IMR-90 (cell line): ENCODE data around the gene RAPH1. TPM values are rescaled to one million over a fixed set of nuclear protein-coding genes. Genes with fewer than 3 reads are reported as not detected.

ENCODE experiments used
- ATAC-seq: fragments of 200-7000 bp; cut with Tn5 transposase; 2 replicates; pipeline ENCODE4 v1.9.1; 2020; ENCODE audit warnings: low read depth, mild to moderate bottlenecking, moderate library complexity
- BruUV-seq: library from RNA; stranded (reverse); fragments of 400-500 nt; replicated peaks from 2 replicates; lab custom pipeline; 2021; lab: Mats Ljungman, UMichigan
- CTCF ChIA-PET: fragments of 300-600 bp; formaldehyde crosslinking; extraction: SDS; loops from one replicate; lab custom pipeline; 2021; ENCODE audit warnings: antibody characterized with exemption; lab: Yijun Ruan, JAX
- POLR2A ChIA-PET: fragments of 300-600 bp; sonication (Branson Sonifier 250); formaldehyde crosslinking; loops from one replicate; lab custom pipeline; 2022; ENCODE audit warnings: antibody characterized with exemption; ENCODE audit not compliant: unreplicated experiment; lab: Charles Lee
- DNase-seq: peaks from one replicate; pipeline ENCODE4 v3.0.0; 2013
- H2AFZ ChIP-seq: replicated peaks from 2 replicates; pipeline ENCODE3; 2013; ENCODE audit warnings: low read length, mild to moderate bottlenecking; ENCODE audit not compliant: poor library complexity
- H2AK5ac ChIP-seq: 2 replicates; pipeline ENCODE4 v1.6.1; 2013; ENCODE audit warnings: low read depth, low read length, inconsistent platforms
- H2AK9ac ChIP-seq: replicated peaks from 2 replicates; pipeline ENCODE3; 2013; ENCODE audit warnings: mild to moderate bottlenecking, low read depth, low read length, moderate library complexity; ENCODE audit not compliant: poor library complexity
- H2BK120ac ChIP-seq: 2 replicates; pipeline ENCODE4 v1.6.1; 2013; ENCODE audit warnings: low read depth, low read length, inconsistent platforms
- H2BK15ac ChIP-seq: 3 replicates; pipeline ENCODE4 v1.6.1; 2013; ENCODE audit warnings: low read depth, low read length, inconsistent platforms
- H2BK20ac ChIP-seq: 2 replicates; pipeline ENCODE4 v1.6.1; 2013; ENCODE audit warnings: low read depth, mild to moderate bottlenecking, inconsistent platforms, low read length, moderate library complexity
- H2BK5ac ChIP-seq: 2 replicates; pipeline ENCODE4 v1.6.1; 2013; ENCODE audit warnings: mild to moderate bottlenecking, low read depth, low read length, inconsistent platforms; ENCODE audit not compliant: poor library complexity, severe bottlenecking
- H3K14ac ChIP-seq: replicated peaks from 2 replicates; pipeline ENCODE4 v1.6.1; 2013; ENCODE audit warnings: low read depth, low read length, inconsistent platforms
- H3K18ac ChIP-seq: 2 replicates; pipeline ENCODE4 v1.6.1; 2013; ENCODE audit warnings: low read depth, low read length, control low read depth
- H3K23ac ChIP-seq: 2 replicates; pipeline ENCODE4 v1.6.1; 2013; ENCODE audit warnings: low read depth, low read length, inconsistent platforms
- H3K27ac ChIP-seq: 2 replicates; pipeline ENCODE4 v1.5.1; 2013; ENCODE audit warnings: mild to moderate bottlenecking, control low read depth, low read length; ENCODE audit not compliant: insufficient read depth
- H3K27me3 ChIP-seq: 2 replicates; pipeline ENCODE4 v1.6.1; 2013; ENCODE audit warnings: low read length; ENCODE audit not compliant: control insufficient read depth, insufficient read depth
- H3K36me3 ChIP-seq: 2 replicates; pipeline ENCODE4 v1.6.1; 2013; ENCODE audit warnings: low read length, mixed read lengths; ENCODE audit not compliant: control insufficient read depth, insufficient read depth
- H3K4ac ChIP-seq: 2 replicates; pipeline ENCODE4 v1.6.1; 2013; ENCODE audit warnings: low read depth, low read length, inconsistent platforms
- H3K4me1 ChIP-seq: 2 replicates; pipeline ENCODE4 v1.6.1; 2013; ENCODE audit warnings: low read length, mixed read lengths; ENCODE audit not compliant: control insufficient read depth, insufficient read depth
- H3K4me2 ChIP-seq: 2 replicates; pipeline ENCODE4 v1.6.1; 2013; ENCODE audit warnings: low read depth, mild to moderate bottlenecking, control low read depth, low read length, moderate library complexity
- H3K4me3 ChIP-seq: 2 replicates; pipeline ENCODE4 v1.5.1; 2013; ENCODE audit warnings: low read depth, mild to moderate bottlenecking, control low read depth, low read length, moderate library complexity; ENCODE audit not compliant: insufficient read depth
- H3K56ac ChIP-seq: 2 replicates; pipeline ENCODE4 v1.6.1; 2013; ENCODE audit warnings: low read length, inconsistent platforms; ENCODE audit not compliant: insufficient read depth; ENCODE audit errors: extremely low read depth
- H3K79me1 ChIP-seq, 2 experiments: 2 replicates each; pipeline ENCODE4 v1.6.1; 2013; ENCODE audit warnings: low read length in 2 of 2, inconsistent platforms in 1 of 2, low read depth in 1 of 2
- H3K9ac ChIP-seq: 2 replicates; pipeline ENCODE4 v1.6.1; 2013; ENCODE audit warnings: low read depth, low read length, control low read depth
- H3K9me1 ChIP-seq: 2 replicates; pipeline ENCODE4 v1.6.1; 2013; ENCODE audit warnings: low read length, inconsistent platforms; ENCODE audit not compliant: insufficient read depth
- H3K9me3 ChIP-seq: 2 replicates; pipeline ENCODE4 v1.6.1; 2013; ENCODE audit warnings: low read length; ENCODE audit not compliant: control insufficient read depth, insufficient read depth
- H4K20me1 ChIP-seq: 2 replicates; pipeline ENCODE4 v1.6.1; 2013; ENCODE audit warnings: low read length, inconsistent platforms; ENCODE audit not compliant: insufficient read depth
- H4K5ac ChIP-seq: 2 replicates; pipeline ENCODE4 v1.6.1; 2013; ENCODE audit warnings: mild to moderate bottlenecking, low read depth, low read length, control low read depth
- H4K8ac ChIP-seq, 2 experiments: 2 replicates each; pipeline ENCODE4 v1.6.1; 2013; ENCODE audit warnings: low read depth in 2 of 2, low read length in 2 of 2, control low read depth in 1 of 2, inconsistent platforms in 1 of 2
- H4K91ac ChIP-seq: 2 replicates; pipeline ENCODE4 v1.6.1; 2013; ENCODE audit warnings: low read depth, low read length, inconsistent platforms; ENCODE audit not compliant: insufficient read depth
- BHLHE40 ChIP-seq: fragments of 150-350 bp; IDR thresholded peaks from 2 replicates; pipeline ENCODE4 v1.6.1; 2016; ENCODE audit warnings: mild to moderate bottlenecking, low read depth, low read length
- CEBPB ChIP-seq: IDR thresholded peaks from 2 replicates; pipeline ENCODE4 v1.6.1; 2012; ENCODE audit warnings: low read depth, low read length, improper control_type of control experiment
- CHD1 ChIP-seq: IDR thresholded peaks from 2 replicates; pipeline ENCODE4 v1.6.1; 2012; ENCODE audit warnings: low read depth, low read length, improper control_type of control experiment
- FOS ChIP-seq: fragments of 150-350 bp; IDR thresholded peaks from 2 replicates; pipeline ENCODE4 v1.6.1; 2016; ENCODE audit warnings: low read depth, low read length
- MAFK ChIP-seq: IDR thresholded peaks from 2 replicates; pipeline ENCODE4 v1.6.1; 2012; ENCODE audit warnings: low read depth, low read length, improper control_type of control experiment
- MAZ ChIP-seq: IDR thresholded peaks from 2 replicates; pipeline ENCODE4 v1.6.1; 2012; ENCODE audit warnings: low read depth, mild to moderate bottlenecking, low read length, improper control_type of control experiment, moderate library complexity, borderline replicate concordance
- MXI1 ChIP-seq: IDR thresholded peaks from 2 replicates; pipeline ENCODE4 v1.6.1; 2012; ENCODE audit warnings: low read depth, mild to moderate bottlenecking, low read length, moderate library complexity, borderline replicate concordance
- NFE2L2 ChIP-seq: fragments of 150-350 bp; IDR thresholded peaks from 2 replicates; pipeline ENCODE4 v1.6.1; 2016; ENCODE audit warnings: low read depth, mild to moderate bottlenecking, low read length
- POLR2A ChIP-seq: IDR thresholded peaks from 2 replicates; pipeline ENCODE4 v1.6.1; 2012; ENCODE audit warnings: mild to moderate bottlenecking, low read depth, low read length
- RAD21 ChIP-seq: IDR thresholded peaks from 2 replicates; pipeline ENCODE4 v1.6.1; 2012; ENCODE audit warnings: low read length, improper control_type of control experiment
- RCOR1 ChIP-seq: IDR thresholded peaks from 2 replicates; pipeline ENCODE4 v1.6.1; 2012; ENCODE audit warnings: mild to moderate bottlenecking, low read length, improper control_type of control experiment; ENCODE audit not compliant: insufficient replicate concordance
- RFX5 ChIP-seq: IDR thresholded peaks from 2 replicates; pipeline ENCODE4 v1.8.0; 2012; ENCODE audit warnings: low read depth, mild to moderate bottlenecking, low read length, moderate library complexity
- SMC3 ChIP-seq: fragments of 150-350 bp; IDR thresholded peaks from 2 replicates; pipeline ENCODE4 v1.6.1; 2016; ENCODE audit warnings: low read depth, mild to moderate bottlenecking, antibody characterized with exemption, low read length, moderate library complexity
- WGBS, 2 experiments: methylation state at CpG; one replicate each; pipeline versions ENCODE4 v1.1.5 to v1.1.7; 2013; ENCODE audit warnings: missing lambda C conversion rate in 2 of 2; ENCODE audit not compliant: insufficient read length in 1 of 2; ENCODE audit errors: extremely low coverage in 2 of 2; 5-methylcytosine and 5-hydroxymethylcytosine counted together
- dilution Hi-C: fragments of 300-500 bp; cut with HindIII; formaldehyde crosslinking; loops from one replicate; pipeline ENCODE4 v1.14.3; 2018; ENCODE audit warnings: low sequenced_read_pairs; ENCODE audit not compliant: unreplicated experiment
- in situ Hi-C: fragments of 300-500 bp; cut with MboI; formaldehyde crosslinking; loops from 3 replicates; pipeline ENCODE4 v1.14.3; 2019; ENCODE audit warnings: low sequenced_read_pairs, inconsistent platforms, mixed read lengths
- intact Hi-C: fragments of 100-400 bp; cut with micrococcal nuclease; formaldehyde crosslinking; loops from 2 replicates; pipeline ENCODE4 v1.10.0; 2022
- polyA plus RNA-seq, 3 experiments: library from polyadenylated mRNA; depleted of rRNA; stranded (reverse); fragments of >200 nt; gene quantifications; 2 replicates each; pipeline ENCODE4 v1.2.3, GENCODE V29; 2012; ENCODE audit warnings: low replicate concordance in 1 of 3
- total RNA-seq: library from RNA; depleted of rRNA; stranded (reverse); fragments of >200 nt; gene quantifications from 2 replicates; pipeline ENCODE4 v1.2.3, GENCODE V29; 2012
- TF ChIP-seq, protein P1 (sequence below): fragments of 150-350 bp; IDR thresholded peaks from 2 replicates; pipeline ENCODE4 v1.6.1; 2016; ENCODE audit warnings: low read depth, mild to moderate bottlenecking, low read length, moderate library complexity, borderline replicate concordance
- TF ChIP-seq, protein P2 (sequence below): fragments of 150-350 bp; IDR thresholded peaks from 2 replicates; pipeline ENCODE4 v1.6.1; 2017; ENCODE audit warnings: mild to moderate bottlenecking, antibody characterized with exemption, low read length, low read depth
- TF ChIP-seq, protein P3 (sequence below): conservative IDR thresholded peaks from 2 replicates; pipeline ENCODE4 v1.5.1; 2012; ENCODE audit warnings: mild to moderate bottlenecking, low read depth, low read length, improper control_type of control experiment

RAPH1 gene
- total and polyA plus RNA-seq, 2 of the 4 experiments (the other 2 are of a cell fraction) = 7.5 to 15.1 TPM

DNA sequence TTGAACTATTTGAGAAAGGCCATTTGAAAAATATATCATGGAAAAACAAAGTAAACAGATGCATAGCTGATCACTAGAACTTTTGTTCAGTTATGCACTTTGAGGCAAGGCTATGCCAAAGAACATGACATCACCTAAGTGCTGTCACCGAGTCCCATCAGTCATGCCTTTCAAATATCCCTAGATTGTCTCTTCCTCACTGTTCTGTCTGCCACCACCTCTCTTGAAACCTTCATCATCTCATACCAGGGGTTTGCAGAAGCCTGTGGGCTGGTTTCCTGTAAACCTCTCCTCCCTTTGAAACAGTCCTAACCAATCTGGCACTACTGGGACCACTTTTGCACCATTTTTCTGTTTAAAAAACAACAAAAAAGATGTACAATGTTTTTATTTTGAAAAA, 12.3 kb upstream of the RAPH1 start:
- intact Hi-C loops = no loop called here
- H2AFZ ChIP-seq = no peak overlapping the region

More for the DNA sequence above, 12.3 kb upstream of the RAPH1 start:
- no peak overlapping the region for H3K14ac ChIP-seq
- no peak overlapping the region for H2BK20ac ChIP-seq
- no peak overlapping the region for H3K23ac ChIP-seq
- no peak overlapping the region for H2BK120ac ChIP-seq
- BruUV-seq = no TSS peak
- TF ChIP-seq CHD1 = no peak
- no peak for TF ChIP-seq POLR2A
- TF ChIP-seq RCOR1 = no peak
- no peak for TF ChIP-seq MAZ
- no peak for TF ChIP-seq NFE2L2
- no peak for TF ChIP-seq RAD21
- TF ChIP-seq MXI1 = no peak
- TF ChIP-seq BHLHE40 = no peak
- TF ChIP-seq, protein P1, sequence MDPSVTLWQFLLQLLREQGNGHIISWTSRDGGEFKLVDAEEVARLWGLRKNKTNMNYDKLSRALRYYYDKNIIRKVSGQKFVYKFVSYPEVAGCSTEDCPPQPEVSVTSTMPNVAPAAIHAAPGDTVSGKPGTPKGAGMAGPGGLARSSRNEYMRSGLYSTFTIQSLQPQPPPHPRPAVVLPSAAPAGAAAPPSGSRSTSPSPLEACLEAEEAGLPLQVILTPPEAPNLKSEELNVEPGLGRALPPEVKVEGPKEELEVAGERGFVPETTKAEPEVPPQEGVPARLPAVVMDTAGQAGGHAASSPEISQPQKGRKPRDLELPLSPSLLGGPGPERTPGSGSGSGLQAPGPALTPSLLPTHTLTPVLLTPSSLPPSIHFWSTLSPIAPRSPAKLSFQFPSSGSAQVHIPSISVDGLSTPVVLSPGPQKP = no peak
- no peak for TF ChIP-seq FOS
- TF ChIP-seq, protein P2, sequence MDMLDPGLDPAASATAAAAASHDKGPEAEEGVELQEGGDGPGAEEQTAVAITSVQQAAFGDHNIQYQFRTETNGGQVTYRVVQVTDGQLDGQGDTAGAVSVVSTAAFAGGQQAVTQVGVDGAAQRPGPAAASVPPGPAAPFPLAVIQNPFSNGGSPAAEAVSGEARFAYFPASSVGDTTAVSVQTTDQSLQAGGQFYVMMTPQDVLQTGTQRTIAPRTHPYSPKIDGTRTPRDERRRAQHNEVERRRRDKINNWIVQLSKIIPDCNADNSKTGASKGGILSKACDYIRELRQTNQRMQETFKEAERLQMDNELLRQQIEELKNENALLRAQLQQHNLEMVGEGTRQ = no peak
- no peak for TF ChIP-seq RFX5
- no peak for TF ChIP-seq CEBPB
- TF ChIP-seq MAFK = no peak
- TF ChIP-seq, protein P3, sequence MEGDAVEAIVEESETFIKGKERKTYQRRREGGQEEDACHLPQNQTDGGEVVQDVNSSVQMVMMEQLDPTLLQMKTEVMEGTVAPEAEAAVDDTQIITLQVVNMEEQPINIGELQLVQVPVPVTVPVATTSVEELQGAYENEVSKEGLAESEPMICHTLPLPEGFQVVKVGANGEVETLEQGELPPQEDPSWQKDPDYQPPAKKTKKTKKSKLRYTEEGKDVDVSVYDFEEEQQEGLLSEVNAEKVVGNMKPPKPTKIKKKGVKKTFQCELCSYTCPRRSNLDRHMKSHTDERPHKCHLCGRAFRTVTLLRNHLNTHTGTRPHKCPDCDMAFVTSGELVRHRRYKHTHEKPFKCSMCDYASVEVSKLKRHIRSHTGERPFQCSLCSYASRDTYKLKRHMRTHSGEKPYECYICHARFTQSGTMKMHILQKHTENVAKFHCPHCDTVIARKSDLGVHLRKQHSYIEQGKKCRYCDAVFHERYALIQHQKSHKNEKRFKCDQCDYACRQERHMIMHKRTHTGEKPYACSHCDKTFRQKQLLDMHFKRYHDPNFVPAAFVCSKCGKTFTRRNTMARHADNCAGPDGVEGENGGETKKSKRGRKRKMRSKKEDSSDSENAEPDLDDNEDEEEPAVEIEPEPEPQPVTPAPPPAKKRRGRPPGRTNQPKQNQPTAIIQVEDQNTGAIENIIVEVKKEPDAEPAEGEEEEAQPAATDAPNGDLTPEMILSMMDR = no peak
- no peak for TF ChIP-seq SMC3
- H3K4me3 ChIP-seq = no peak overlapping the region
- no peak overlapping the region for H3K27ac ChIP-seq
- no peak overlapping the region for H3K4ac ChIP-seq
- H3K9me3 ChIP-seq = no peaks in the 10 kb centered on the region
- H3K4me2 ChIP-seq = no peak overlapping the region
- no peak overlapping the region for H2AK9ac ChIP-seq
- H2BK15ac ChIP-seq = no peak overlapping the region
- DNase-seq (no peak), ATAC-seq (no peak)
- H3K9ac ChIP-seq = no peak overlapping the region
- H2BK5ac ChIP-seq = no peak overlapping the region
- H4K8ac ChIP-seq = no peak overlapping the region
- no peak overlapping the region for H2AK5ac ChIP-seq
- H3K36me3 ChIP-seq = no peaks in the 10 kb centered on the region
- H4K91ac ChIP-seq = no peak overlapping the region
- H4K5ac ChIP-seq = no peak overlapping the region
- no peak overlapping the region for H3K18ac ChIP-seq
- H3K9me1 ChIP-seq = no peaks in the 10 kb centered on the region
- peaks cover 1% of the 10 kb centered on the region; the same call in 1 of the 2 replicates for H3K27me3 ChIP-seq
- in situ Hi-C loops (no loop called here), dilution Hi-C loops (no loop called here)
- H4K20me1 ChIP-seq = no peaks in the 10 kb centered on the region
- ChIA-PET POLR2A (no interaction called here), CTCF (no interaction called here)
- H3K79me1 ChIP-seq = no peaks in the 10 kb centered on the region
- no peaks in the 10 kb centered on the region for H3K4me1 ChIP-seq
- H3K56ac ChIP-seq = no peak overlapping the region
- no CpG with 5 or more reads among the region's 1 CpG for WGBS, 2 experiments
